NCI-H1092 treated with DMSO at 0.1 percent for 48 hours (cell line): ENCODE results near the gene CCDC180.
"Not testable (repeated sequence)": the region's sequence is repeated elsewhere in the genome, so short reads cannot be mapped to it uniquely, and the experiment has no call there.

Experiments used
- DNase-seq: peaks from one replicate; lab custom pipeline; 2025; lab: John Stamatoyannopoulos, UW

CCDC180 gene

DNA sequence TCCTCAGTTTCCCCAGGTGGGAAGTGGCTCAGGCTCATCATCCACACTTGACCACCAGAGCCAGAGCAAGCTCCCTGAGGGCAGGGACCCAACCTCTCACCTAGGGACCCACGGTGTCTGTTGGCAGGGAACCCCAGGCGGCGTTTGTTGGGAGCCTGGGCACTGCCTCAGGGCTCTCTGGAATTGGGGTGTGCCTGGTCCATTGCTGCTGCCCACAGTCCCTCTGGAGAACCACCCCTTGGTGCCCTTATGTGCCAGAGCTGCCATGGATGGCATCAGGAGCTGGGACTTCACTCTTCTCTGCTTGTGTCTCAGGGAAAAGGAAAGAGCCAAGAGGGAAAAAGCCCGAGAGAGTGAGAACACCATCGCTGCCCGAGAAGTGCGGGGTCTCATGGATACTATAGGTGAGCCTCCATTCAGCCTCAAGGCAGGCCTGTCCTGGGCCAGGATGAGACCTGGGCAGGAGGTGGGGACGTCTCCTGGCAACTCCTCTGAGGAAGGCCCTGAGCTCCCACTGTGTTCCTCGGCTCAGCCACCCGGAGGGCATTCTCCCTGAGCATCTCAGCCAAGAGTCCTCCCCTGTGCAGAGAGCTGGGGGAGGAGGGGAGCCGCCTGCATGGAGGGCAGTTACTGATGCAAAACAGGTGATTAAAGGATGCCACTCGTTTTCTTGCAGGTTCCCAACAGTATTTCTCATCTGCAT lies 4.5 kb downstream of the CCDC180 start:
- no peak for DNase-seq

DNA sequence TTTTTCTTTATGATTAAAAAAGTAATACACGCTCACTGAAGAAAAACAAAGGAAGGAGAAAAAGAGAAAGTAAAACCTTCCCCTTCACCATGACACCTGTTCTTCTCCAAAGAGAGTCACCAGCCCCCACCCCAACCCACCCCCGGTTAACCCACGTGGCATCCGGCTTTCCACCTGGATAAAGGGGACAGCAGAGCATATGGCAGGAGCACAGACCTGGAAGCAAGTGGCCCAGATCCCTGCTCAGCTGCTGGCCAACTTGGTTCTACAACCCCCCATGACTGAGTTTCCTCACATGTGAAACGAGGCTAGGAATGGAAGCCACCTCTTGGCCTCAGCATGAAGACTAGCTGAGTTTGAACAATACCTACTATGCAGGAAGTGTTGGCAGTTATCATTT lies 5.1 kb downstream of the CCDC180 start:
- no peak for DNase-seq

DNA sequence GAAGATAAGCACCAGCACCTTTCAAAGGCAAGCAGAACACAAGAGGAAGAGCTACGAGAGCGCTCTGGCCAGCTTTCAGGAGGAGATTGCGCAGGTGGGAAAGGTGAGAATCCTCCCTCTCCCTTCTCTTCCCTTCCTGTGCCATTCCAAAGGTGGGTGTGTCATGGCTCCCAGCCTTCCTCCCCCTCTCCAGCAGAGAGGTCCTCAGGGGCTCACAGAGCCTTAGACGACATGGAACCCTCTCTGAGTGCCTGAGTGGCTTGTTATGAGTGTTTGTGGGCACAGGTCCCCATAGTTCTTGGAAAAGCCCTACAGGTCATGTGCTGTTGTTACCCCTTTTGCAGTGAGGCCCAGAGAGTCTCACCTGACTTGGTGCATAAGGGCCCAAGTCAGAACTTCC lies 5.8 kb downstream of the CCDC180 start:
- no peak for DNase-seq

DNA sequence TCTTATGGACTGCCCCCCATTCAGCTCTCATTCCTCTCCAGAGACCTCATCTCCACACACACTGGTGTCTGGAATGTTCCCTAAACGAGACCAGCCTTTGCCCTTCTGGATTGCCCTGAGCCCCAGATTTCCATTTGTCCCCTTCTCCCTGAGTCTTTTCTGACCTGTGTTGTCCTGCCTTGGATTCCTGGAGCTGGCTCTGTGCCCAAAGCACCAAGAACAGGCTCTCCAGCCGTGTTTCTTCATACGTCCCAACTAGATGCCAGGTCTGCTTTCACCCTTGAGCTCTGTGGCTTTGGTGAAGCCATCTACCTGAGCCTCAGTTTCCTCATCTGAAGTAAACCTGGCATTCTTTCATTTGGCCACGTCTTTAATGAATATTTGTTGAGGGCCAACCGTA lies 6.3 kb downstream of the CCDC180 start:
- no peak for DNase-seq

DNA sequence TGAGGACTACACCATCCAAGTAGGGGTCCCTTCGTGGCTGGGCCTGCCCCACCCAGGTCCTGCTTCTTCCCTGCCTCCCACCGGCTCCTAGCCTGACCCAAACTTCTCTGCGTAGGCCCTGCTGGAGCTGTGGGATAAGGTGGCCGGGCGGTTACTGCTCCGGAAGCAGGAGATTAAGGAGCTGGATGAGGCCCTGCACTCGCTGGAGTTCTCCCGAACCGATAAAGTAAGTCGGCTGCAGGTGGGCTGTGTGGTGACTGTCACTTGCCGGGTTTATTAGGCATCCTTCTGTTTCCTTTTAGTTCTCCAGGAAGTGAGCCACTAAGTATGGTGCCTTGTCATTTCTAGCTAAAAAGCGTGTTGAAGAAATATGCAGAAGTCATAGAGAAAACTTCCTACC lies 7.0 kb downstream of the CCDC180 start:
- no peak for DNase-seq

DNA sequence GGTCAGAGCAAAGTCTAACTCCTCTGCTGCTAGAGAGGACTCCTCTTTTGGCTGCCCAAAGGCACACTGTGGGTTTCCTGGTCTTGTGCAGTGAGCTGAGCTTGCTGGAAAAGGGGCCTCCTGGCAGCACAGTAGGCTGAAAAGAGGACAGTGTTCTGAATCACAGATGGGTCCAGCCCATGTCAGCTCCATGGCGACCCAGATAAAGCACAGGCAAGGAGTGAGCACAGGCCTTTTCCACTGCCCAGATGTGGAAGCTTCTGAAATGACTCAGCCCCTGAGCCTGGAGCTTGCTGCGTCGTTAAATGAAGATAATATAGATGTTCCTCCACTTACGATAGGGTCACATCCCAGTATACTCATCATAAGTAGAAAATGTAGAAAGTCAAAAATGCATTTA lies 8.1 kb downstream of the CCDC180 start:
- no peak for DNase-seq

DNA sequence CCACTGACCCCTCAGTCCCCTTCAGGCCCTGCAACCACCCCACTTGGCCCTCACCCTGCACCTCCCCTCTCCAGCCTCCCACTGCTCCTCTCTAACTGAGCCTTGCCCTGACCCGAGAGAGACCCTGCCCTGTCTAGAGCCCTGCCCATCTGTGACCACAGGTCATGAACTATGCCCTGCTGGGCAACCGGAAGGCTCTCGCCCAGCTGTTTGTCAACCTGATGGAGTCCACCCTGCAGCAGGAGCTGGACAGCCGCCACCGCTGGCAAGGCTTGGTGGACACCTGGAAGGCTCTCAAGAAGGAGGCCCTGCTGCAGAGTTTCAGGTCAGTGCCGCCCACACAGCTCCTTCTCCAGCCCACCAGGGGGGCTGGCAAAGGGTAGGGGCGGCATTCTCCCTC lies 9.4 kb downstream of the CCDC180 start:
- DNase-seq: no peak

DNA sequence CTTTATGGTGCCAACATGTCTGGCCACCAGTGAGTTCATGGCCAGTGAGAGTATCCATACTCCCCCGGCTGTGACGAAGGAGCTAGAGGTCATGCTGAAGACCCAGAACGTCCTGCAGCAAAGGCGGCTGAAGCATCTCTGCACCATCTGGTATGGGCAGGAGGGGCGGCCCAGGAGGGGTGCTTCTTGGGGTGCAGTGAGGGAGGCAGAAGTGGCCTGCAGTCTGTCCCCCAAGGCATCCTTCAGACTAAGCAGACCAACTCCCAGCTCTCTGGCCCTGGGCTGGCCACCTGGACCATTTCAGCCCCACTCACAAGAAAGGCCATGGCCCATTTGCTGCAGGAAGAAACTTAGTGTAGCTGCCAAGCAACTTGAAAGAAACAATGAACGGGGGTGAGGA lies 11.0 kb downstream of the CCDC180 start:
- no peak for DNase-seq

DNA sequence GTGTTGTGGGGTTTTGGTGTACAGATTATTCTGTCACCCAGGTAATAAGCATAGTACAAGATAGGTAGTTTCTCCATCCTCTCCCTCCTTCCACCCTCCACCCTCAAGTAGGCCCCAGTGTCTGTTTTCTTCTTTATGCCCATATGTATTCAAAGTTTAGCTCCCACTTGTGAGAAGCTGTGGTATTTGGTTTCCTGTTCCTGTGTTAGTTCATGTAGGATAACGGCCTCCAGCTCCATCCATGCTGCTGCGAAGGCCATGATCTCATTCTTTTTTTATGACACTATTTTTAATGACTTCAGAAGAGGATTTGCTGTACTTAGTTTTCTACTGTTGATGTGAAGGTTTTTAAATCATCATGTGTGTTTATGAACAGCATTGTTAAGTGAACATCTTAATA lies 11.9 kb downstream of the CCDC180 start:
- DNase-seq: no peak

DNA sequence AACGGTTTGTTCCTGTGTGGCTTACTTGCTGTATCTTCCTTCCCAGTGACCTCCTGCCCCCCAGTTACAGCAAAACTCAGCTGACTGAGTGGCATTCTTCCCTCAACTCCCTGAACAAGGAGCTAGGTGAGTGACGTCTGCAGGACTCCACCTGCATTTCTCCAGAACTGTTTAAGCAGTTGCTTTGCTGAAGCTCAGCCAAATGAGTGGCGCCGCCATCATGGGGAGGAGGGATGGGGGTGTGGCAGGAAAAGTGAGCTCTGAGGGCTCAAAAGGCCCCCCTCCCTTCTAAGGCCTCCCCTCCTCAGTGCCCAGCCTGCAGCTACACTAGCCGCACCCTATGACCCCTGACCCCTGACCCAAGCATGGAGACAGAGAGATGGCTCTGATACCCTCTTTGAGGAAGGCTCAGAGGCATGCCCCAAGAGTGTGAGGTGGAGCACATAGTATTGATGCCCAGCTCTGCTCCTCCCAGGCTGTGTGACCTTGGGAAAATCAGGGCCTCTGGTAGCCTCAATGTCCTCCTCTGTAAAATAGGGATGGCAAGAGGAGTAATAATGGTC lies 12.7 kb downstream of the CCDC180 start:
- DNase-seq: no peak

DNA sequence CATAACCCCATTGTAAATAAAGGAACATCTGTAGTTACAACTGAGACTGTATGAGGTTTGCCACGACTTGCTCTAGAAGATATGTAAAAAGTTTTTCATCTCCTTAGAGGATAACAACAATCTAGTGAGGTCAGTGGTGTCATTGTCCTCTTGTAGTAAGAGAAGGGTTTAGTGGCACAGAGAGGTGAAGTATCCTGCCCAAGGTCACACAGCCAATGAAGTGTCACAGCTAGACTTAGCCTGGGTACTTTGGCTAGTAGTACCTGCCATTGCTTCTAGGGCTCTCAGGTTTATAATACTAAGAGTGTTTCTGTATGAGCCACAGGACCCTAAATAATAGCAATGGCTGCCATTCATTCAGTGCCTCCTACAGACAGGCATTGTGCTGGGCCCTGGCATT lies 13.8 kb downstream of the CCDC180 start:
- no peak for DNase-seq

DNA sequence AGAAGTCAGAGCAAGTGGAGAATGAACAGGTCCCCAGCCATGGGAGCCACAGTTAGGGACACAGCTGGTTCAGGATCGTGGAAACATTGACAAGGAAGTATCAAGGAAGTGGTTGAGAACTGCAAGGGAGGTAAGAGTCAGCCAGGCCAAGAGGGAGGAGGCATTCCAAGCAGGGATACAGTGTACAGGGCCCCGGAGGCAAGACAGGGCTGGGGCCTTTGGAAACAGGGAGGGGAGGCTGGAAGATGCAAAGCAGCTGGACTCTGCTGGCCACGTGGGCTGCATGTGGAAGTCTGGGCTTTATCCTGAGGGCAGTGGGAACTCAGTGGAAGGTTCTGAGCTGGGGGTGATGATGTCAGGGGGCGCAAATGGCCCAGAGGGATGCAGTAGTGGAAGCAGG lies 14.2 kb downstream of the CCDC180 start:
- DNase-seq: no peak

DNA sequence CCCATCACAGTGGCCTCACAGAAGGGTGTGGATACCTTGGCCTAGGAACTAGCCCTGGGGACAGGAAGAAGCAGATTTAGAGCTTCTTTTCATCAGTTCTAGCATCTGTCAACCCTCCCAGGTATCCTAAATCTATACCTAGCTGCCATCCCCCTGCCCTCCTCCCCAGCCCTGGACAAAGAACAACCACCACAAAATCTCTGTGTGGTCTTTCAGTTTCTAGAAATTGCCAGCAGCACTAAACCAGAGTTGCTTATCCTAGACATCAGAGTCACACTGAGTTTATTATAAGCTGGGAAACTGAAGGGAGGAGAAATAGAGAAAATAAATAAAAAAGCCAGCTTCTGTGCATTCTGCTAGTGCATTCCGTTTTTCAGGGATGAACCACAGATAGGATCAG lies 14.6 kb downstream of the CCDC180 start:
- no peak for DNase-seq

DNA sequence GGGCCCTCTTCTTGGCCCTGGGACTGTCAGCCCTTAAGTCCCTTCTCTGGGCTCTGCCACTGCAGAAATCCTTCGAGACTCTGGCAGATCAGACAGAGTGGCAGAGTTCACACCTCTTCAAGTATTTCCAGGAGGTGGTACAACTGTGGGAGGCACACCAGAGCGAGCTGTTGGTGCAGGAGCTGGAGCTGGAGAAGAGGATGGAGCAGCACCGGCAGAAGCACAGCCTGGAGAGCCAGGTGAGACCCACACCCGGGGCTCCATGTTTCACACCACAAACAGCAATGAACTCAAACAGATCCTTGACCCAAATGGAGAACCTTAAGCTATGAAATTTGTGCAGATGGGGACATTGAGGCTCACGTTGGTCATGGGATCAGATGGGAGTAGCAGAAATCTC lies 17.5 kb downstream of the CCDC180 start:
- DNase-seq: no peak

DNA sequence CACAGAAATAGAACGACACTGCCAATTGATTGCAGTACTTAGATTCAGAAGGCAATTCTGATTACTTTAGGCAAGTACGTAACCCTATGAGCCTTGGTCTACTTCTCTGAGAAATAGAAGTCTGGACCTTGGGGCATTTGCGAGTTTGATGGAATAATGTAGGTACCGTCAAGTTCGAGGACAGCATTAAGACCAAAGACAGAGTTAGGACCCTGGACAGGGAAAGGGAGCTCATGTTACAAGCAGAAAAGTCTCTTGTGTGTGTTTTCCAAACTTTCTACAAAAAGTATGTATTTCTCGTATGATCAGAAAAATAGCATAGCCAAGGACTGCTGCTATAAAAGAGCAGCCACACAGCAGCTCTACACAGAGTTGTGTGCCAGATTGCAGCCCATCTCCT lies 20.1 kb downstream of the CCDC180 start:
- no peak for DNase-seq

DNA sequence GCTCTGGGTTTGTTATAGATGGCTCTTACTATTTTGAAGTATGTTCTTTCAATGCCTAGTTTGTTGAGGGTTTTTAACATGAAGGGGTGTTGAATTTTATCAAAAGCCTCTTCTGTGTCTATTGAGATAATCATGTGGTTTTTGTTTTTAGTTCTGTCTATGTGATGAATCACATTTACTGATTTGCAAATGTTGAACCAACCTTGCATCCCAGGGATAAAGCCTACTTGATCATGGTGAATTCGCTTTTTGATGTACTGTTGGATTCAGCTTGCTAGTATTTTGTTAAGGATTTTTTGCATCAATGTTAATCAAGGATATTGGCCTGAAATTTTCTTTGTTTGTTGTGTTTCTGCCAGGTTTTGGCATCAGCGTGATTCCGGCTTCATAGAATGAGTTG lies 25.5 kb downstream of the CCDC180 start:
- no peak for DNase-seq

DNA sequence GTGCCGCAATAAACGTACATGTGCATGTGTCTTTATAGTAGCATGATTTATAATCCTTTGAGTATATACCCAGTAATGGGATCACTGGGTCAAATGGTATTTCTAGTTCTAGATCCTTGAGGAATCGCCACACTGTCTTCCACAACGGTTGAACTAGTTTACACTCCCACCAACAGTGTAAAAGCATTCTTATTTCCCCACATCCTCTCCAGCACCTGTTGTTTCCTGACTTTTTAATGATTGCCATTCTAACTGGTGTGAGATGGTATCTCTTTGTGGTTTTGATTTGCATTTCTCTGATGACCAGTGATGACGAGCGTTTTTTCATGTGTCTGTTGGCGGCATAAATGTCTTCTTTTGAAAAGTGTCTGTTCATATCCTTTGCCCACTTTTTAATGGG lies 28.2 kb downstream of the CCDC180 start:
- not testable (repeated sequence) for DNase-seq

DNA sequence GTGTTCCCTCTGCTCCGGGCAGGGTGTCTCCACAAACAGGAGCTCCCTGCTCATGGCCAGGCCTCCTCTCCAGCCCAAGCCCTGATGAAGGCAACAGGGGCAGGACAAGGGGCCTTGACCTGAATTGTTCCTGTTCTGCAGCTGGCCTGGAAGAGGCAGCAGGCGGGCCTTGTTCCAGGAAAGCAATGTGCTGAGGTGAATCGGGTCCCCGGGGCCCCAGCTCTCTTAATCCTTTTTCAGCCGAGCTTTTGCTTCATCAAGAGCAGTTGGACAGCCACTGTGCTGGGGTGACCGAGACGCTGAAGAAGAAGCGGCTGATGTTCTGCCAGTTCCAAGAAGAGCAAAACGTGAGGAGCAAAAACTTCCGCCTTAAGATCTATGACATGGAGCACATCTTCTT lies 41.4 kb downstream of the CCDC180 start:
- DNase-seq: no peak

DNA sequence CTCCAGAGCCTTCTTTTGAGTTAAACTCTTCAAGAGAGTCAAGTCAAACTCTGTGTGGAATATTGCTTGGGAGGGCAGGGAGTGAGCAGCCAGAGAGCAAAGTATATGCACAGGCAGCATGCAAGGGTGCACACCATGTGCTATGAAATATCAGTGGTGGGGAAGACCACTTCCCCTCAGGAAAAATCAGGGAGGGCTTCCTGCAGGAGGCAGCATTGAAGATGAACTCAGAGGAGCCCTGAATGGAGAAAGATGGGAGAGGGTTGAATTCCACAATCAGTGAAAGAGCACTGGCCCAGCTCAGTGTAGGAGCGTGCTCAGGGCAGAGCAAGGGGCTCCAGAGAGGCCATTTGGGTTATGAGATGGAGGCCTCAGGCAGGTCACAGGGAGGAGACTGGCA lies 41.9 kb downstream of the CCDC180 start:
- DNase-seq: no peak

DNA sequence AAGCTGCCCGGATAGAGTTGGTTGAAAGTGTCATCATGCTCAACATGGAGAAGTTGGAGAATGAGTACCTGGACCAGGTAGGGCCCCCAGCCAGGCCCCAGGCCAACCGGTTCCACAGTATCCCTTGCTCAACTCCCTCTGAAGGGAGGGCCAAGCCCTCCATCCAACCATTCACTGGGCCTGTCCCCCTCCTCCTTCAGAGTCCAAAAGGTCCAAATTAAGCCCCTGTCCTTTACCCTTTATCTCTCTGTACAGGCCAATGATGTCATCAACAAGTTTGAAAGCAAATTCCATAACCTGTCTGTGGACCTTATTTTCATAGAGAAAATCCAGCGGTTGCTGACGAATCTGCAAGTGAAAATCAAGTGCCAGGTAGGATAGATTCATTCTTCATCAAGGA lies 47.2 kb downstream of the CCDC180 start:
- no peak for DNase-seq

DNA sequence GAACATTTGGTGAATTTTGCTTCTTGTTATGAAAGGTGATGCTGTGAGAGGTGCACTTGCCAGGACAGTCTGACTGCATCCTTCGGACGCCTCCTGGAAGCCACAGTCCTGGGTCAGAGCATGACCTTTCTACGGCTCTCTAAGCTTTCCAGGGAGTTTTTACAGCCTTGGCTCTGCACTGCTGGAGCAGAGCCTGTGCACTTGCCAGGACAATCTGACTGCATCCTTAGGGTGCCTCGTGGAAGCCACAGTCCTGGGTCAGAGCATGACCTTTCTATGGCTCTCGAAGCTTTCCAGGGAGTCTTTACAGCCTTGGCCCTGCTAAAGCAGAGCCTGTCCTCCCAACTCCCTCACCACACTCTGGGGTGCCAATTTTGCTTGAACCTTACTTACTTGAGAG lies 49.6 kb downstream of the CCDC180 start:
- DNase-seq: no peak
